Sigmoid colon (tissue), 7 donors: ENCODE results near the gene CCDC74A. TPM values are rescaled to one million over a fixed set of nuclear protein-coding genes. Genes with fewer than 3 reads are reported as not detected.
"Not testable (repeated sequence)": the region's sequence is repeated elsewhere in the genome, so short reads cannot be mapped to it uniquely, and the experiment has no call there.

Experiments used
- DNase-seq: peaks from one replicate; pipeline ENCODE4 v3.0.0-alpha.2; 2019
- H3K27ac ChIP-seq, 4 donors: fragments of 200-600 bp; sonication (generic); one replicate each; pipeline ENCODE4 v1.5.1; 2016 to 2019; ENCODE audit warnings: mild to moderate bottlenecking in 1 of 4
- H3K27me3 ChIP-seq, 3 donors: fragments of 200-600 bp; sonication (generic); one replicate each; pipeline ENCODE4 v1.5.1; 2019; ENCODE audit warnings: mild to moderate bottlenecking in 1 of 3
- H3K36me3 ChIP-seq, 4 donors: fragments of 200-600 bp; sonication (generic); one replicate each; pipeline ENCODE4 v1.5.1; 2016 to 2019
- H3K4me1 ChIP-seq, 4 donors: fragments of 200-600 bp; sonication (generic); one replicate each; pipeline ENCODE4 v1.5.1; 2017 to 2019
- H3K4me3 ChIP-seq, 4 donors: fragments of 200-600 bp; sonication (generic); one replicate each; pipeline ENCODE4 v1.5.1; 2017 to 2019; ENCODE audit warnings: mild to moderate bottlenecking in 2 of 4, moderate library complexity in 1 of 4
- H3K9me3 ChIP-seq, 4 donors: fragments of 200-600 bp in 3 of 4; sonication (generic) in 3 of 4; one replicate each; pipeline versions ENCODE4 v1.5.1 to v1.6.1; 2013 to 2019
- CTCF ChIP-seq, 4 experiments: fragments of 450-650 bp in 3 of 4; fragments of 200-600 bp in 1 of 4; IDR thresholded peaks; one replicate each; pipeline ENCODE4 v1.5.1; 2016 to 2019; ENCODE audit warnings: antibody characterized with exemption in 4 of 4, mild to moderate bottlenecking in 3 of 4, moderate library complexity in 2 of 4
- EP300 ChIP-seq, 4 donors: sonication (generic); formaldehyde crosslinking; IDR thresholded peaks; one replicate each; pipeline ENCODE4 v1.6.1; 2017; ENCODE audit warnings: antibody characterized with exemption in 4 of 4
- POLR2A ChIP-seq, 2 donors: fragments of 450-650 bp; IDR thresholded peaks; one replicate each; pipeline ENCODE4 v1.6.1; 2016; ENCODE audit warnings: antibody characterized with exemption in 2 of 2, mild to moderate bottlenecking in 2 of 2, moderate library complexity in 2 of 2
- POLR2AphosphoS5 ChIP-seq, 4 donors: sonication (generic); formaldehyde crosslinking; IDR thresholded peaks; one replicate each; pipeline ENCODE4 v1.6.1; 2017; ENCODE audit warnings: antibody characterized with exemption in 4 of 4
- WGBS, 2 donors: extraction: QIAGEN DNeasy Blood & Tissue Kit; methylation state at CpG; one replicate each; pipeline ENCODE4 v1.1.7; 2013; 5-methylcytosine and 5-hydroxymethylcytosine counted together
- intact Hi-C: fragments of 100-400 bp; cut with DNase I; formaldehyde crosslinking; loops from one replicate; pipeline ENCODE4 v1.15.1; 2023
- polyA plus RNA-seq, 3 donors: library from polyadenylated mRNA; stranded (reverse); fragments of 200-250 nt; gene quantifications; one replicate each; pipeline ENCODE4 v1.2.3, GENCODE V29; 2013
- total RNA-seq, 4 donors: library from RNA; depleted of rRNA; stranded (reverse); fragments of >200 nt; gene quantifications; one replicate each; pipeline ENCODE4 v1.1.0, GENCODE V29; 2016
- donor health status: healthy with polysubstance abuse.
- donor health status: Bipolar disorder and iron deficiency.
- donor health status: healthy.

Gene CCDC74A
- total and polyA plus RNA-seq, 7 donors = 1.2 to 24.4 (median 8.2) TPM

- Histone ChIP-seq H3K36me3 (no peaks in the 10 kb centered on the region), H3K9me3 (no peaks in the 10 kb centered on the region), H3K27ac (no peak overlapping the region), H3K27me3 (no peaks in the 10 kb centered on the region), H3K4me1 (no peaks in the 10 kb centered on the region), H3K4me3 (no peak overlapping the region)
- DNase-seq = no peak
- no peak for TF ChIP-seq CTCF (IDR thresholded peaks at IDR 0.05)
- TF ChIP-seq EP300 (IDR thresholded peaks at IDR 0.05) = no peak
- no peak for TF ChIP-seq POLR2AphosphoS5 (IDR thresholded peaks at IDR 0.05)
- 93% methylated on average over 24 of the region's 24 CpGs for WGBS, 2 donors
- intact Hi-C loops = no loop called here
These were observed 15.0 kb downstream of the CCDC74A start for GRCh38 chr2:131542438-131543384.

DNA sequence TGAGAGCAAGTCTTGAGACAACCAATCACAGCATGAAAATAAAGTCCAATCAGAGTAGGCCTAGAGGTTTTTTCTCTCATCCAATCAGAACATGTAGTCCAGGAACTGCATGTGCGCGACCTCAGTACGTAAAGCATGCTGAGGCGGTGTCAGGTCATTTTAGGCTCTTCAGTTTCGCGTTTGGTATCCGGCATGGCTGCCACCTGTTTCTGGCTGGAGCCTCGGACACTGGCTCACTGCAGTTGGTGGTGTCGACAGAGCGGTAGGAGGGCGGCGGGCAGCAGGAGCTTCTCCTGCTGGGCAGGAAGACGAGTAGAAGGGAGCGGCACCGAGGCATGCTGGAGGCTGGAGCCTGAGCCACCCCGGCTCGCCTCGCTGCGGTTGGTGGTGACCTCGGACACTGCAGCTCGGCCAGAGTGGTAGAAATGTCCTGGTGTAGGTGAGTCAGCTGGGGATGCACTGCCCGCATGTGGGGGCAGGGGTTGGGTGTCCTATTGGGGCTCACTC is 15.8 kb downstream of the CCDC74A start:
- Histone ChIP-seq H3K27me3 (no peaks in the 10 kb centered on the region), H3K4me3 (no peak overlapping the region), H3K9me3 (no peaks in the 10 kb centered on the region), H3K27ac (no peak overlapping the region), H3K4me1 (no peaks in the 10 kb centered on the region), H3K36me3 (no peaks in the 10 kb centered on the region)
- intact Hi-C loops = no loop called here
- WGBS, 2 donors = 95 to 96% methylated on average over 22 of the region's 22 CpGs
- DNase-seq = no peak
- TF ChIP-seq CTCF (IDR thresholded peaks at IDR 0.05) (no peak), POLR2AphosphoS5 (IDR thresholded peaks at IDR 0.05) (no peak), EP300 (IDR thresholded peaks at IDR 0.05) (no peak), POLR2A (IDR thresholded peaks at IDR 0.05) (no peak)

DNA sequence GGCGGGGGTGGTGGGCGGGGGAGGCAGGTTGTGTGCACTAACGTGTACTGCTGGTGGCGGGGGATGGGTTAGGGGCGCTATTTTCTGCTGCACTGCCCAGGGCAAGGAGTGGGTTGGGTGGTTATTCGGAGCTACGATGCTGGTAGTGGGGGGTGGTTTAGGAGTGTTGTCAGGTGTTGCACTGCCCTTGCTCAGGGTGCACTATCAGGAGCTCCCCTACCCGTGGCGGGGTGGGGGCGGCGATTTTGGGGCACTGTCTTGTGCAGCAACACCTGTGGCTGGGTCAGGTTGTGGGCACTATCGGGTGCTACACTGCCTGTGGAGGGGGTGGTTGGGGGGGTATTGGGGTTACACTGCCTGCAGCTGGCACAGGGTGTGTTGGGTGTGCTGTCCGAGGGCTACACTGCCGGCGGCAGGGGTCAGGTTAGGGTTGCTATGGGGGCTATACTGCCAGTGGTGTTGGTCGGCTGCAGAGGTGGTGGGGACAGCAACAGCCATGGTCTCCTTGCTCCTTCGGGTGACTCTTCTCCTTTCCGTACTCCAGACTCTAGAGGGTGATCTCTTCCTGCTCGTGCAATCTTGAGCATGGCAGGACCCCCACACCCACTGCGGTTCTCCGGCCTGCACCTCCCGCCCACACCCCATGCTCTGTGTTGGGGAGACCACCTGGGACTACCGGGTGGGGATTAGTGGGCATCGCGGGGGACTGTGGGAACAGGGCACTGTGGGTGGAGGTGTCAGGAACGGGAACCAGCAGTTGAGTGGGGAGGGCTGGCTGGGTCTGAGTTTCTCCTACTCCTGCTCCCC is 16.5 kb downstream of the CCDC74A start:
- DNase-seq, H3K9me3 ChIP-seq, H3K36me3 ChIP-seq, H3K27me3 ChIP-seq, H3K4me1 ChIP-seq, H3K27ac ChIP-seq, intact Hi-C loops, H3K4me3 ChIP-seq: not testable (repeated sequence)
- 86 to 89% methylated on average over 22 of the region's 26 CpGs for WGBS, 2 donors

- intact Hi-C loops, DNase-seq, H3K27me3 ChIP-seq, H3K27ac ChIP-seq, H3K4me3 ChIP-seq, H3K9me3 ChIP-seq, H3K4me1 ChIP-seq, H3K36me3 ChIP-seq: not testable (repeated sequence)
- WGBS, 2 donors = 84 to 94% methylated on average over 3 of the region's 7 CpGs
These were observed 17.1 kb downstream of the CCDC74A start for GRCh38 chr2:131544813-131545165.

GRCh38 chr2:131552871-131553270 is 25.2 kb downstream of the CCDC74A start:
- H3K4me1 ChIP-seq = no peaks in the 10 kb centered on the region
- DNase-seq = no peak
- 76 to 82% methylated on average over 11 of the region's 11 CpGs for WGBS, 2 donors

More at GRCh38 chr2:131552871-131553270, 25.2 kb downstream of the CCDC74A start:
- intact Hi-C loops = no loop called here
- TF ChIP-seq POLR2A (IDR thresholded peaks at IDR 0.05) (no peak), EP300 (IDR thresholded peaks at IDR 0.05) (no peak), POLR2AphosphoS5 (IDR thresholded peaks at IDR 0.05) (no peak), CTCF (IDR thresholded peaks at IDR 0.05) (no peak)
- Histone ChIP-seq H3K27me3 (no peaks in the 10 kb centered on the region), H3K9me3 (no peaks in the 10 kb centered on the region), H3K36me3 (no peaks in the 10 kb centered on the region), H3K27ac (no peak overlapping the region), H3K4me3 (no peak overlapping the region)
